CD4-positive, alpha-beta T cell treated with Interleukin-15 for 1 hour (primary cell): Measurements from ENCODE around the gene PCNT.
A peak's percentile ranks its signal among the peaks of the same experiment; 100 is the strongest.

ENCODE experiments used
- DNase-seq: peaks from one replicate; pipeline ENCODE4 v3.0.0-alpha.2; 2020

The PCNT gene

DNA sequence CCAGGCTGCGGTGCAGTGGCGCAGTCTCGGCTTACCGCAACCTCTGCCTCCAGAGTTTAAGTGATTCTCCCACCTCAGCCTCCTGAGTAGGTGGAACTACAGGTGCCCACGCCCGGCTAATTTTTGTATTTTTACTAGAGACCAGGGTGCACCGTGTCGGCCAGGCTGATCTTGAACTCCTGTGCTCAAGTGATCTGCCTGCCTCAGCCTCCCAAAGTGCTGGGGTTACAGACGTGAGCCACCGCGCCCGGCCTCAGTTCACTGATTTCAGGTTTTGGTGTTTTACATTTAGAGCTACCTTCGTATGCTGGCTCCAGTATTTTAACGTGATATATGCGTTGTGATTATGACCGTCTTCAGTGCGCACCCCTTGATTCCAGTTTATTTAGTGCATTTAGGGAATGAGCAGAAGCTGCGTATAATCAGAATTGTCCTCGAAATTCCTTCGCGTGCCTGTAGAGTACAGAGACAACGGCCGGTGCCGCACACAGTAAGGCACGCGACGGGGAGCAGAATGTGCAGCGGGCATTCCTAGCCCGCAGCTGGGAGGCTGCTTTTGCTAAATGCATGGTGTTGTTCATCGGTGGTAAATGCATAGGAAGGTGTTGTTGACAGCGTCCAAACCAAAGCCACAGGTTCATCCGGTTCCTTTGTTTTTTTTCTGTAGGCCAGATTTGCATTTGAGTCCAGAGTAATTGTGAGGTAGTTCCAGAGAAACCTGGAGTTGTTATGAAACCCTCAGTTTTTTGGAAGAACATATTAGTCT, 85.9 kb downstream of the PCNT start:
- DNase-seq: no peak

DNA sequence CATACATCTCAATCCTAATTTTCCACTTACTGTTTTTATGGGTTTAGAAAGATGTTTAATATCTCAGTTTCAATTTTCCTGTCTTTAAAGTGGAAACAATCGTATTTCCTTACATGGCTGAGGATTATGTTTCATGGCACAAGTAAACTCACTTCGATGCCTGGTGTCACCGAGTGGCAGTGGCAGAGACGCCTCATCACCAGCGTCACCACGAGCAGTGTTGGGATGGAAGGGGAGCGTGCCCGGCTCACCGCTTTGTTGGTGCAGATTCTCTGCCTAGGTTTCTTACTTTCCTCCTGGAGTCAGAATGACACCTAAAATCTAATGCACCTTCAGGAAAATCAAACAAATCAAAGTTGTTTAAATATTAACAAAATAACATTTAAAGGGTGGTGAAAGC, 86.6 kb downstream of the PCNT start:
- DNase-seq: no peak

DNA sequence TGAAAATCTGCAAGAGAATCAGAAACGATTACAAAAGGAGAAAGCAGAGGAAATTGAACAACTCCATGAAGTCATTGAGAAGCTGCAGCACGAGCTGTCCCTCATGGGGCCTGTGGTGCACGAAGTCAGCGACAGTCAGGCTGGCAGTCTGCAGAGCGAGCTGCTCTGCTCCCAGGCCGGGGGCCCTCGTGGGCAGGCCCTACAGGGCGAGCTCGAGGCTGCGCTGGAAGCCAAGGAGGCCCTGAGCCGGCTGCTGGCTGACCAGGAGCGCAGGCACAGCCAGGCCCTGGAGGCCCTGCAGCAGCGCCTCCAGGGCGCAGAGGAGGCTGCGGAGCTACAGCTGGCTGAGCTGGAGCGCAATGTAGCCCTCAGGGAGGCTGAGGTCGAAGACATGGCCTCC, 87.3 kb downstream of the PCNT start:
- no peak for DNase-seq

DNA sequence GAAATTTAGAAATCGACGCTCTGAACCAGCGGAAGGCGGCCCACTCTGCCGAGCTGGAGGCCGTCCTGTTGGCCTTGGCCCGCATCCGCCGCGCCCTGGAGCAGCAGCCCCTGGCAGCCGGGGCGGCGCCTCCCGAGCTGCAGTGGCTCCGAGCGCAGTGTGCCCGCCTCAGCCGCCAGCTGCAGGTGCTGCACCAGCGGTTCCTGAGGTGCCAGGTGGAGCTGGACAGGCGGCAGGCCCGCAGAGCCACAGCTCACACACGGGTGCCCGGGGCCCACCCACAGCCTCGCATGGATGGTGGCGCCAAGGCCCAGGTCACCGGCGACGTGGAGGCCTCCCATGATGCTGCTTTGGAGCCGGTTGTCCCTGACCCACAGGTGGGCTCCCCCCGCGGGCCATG, 87.7 kb downstream of the PCNT start:
- no peak for DNase-seq

DNA sequence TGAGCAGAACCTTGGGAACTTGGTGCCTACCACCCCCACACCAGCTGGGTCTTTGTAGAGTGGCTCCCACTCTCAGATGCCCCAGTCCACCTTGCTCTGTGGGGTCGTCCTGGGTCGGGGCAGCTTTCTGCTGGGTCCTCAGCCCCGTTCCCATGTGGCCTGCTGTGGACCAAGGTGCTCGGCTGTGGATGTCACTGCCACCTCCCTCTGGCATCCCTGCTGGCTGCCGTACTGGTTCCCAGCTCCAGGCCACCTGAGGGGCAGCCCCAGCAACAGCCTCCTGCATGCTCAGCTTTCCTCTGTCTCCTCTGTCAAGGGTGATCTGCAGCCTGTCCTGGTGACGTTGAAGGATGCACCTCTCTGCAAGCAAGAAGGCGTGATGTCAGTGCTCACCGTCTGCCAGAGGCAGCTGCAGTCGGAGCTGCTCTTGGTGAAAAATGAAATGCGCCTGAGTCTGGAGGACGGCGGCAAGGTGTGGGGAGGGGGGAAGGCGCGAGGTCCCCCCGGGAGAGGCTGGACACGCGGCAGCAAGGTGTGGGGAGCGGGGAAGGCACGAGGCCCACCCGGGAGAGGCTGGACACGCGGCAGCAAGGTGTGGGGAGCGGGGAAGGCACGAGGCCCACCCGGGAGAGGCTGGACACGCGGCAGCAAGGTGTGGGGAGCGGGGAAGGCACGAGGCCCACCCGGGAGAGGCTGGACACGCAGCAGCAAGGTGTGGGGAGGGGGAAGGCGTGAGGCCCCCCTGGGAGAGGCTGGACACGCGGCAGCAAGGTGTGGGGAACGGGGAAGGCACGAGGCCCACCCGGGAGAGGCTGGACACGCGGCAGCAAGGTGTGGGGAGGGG, 88.8 kb downstream of the PCNT start:
- DNase-seq: no peak

DNA sequence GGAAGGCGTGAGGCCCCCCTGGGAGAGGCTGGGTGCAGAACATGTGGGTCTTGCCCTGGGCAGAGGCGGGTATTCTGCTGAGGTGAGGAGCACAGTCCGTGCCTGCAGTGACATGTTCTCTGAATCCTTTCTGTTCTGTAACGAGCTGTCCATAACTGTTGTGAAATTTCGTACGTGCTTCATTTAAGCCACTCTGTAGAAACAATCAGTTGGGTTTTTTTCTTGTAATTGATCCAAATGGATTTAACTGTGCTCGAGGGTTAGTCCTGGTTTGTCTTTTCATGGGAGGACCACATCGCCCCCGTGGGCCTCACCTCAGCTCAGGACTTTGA, 89.4 kb downstream of the PCNT start:
- DNase-seq: no peak

DNA sequence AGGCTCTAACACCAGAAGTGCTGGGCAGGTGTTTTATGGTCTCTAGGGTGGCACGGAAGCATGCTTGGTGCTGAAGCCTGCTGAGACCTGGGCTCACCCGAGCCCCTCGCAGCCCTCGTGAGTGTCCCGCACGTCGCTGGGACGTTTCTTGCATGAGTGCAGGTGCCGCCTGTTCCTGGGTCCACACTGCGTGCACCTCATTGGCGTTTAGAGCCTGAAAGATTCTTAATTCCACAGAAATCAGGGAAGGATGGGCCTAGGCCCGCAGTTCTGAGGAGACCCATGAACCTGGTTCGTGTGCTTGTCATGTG, 91.0 kb downstream of the PCNT start:
- DNase-seq: no peak

DNA sequence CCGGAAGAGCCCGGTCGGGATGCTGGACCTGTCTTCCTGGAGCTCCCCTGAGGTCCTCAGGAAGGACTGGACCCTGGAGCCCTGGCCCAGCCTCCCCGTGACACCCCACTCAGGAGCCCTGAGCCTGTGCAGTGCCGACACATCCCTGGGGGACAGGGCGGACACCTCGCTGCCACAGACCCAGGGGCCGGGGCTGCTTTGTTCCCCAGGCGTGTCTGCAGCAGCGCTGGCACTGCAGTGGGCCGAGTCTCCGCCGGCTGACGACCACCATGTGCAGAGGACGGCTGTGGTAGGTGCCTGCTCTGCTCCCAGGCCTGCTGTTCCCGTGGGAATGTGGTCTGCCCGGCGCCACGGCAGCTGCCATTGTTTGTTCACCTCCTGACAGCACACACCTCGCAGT, 92.6 kb downstream of the PCNT start:
- no peak for DNase-seq

DNA sequence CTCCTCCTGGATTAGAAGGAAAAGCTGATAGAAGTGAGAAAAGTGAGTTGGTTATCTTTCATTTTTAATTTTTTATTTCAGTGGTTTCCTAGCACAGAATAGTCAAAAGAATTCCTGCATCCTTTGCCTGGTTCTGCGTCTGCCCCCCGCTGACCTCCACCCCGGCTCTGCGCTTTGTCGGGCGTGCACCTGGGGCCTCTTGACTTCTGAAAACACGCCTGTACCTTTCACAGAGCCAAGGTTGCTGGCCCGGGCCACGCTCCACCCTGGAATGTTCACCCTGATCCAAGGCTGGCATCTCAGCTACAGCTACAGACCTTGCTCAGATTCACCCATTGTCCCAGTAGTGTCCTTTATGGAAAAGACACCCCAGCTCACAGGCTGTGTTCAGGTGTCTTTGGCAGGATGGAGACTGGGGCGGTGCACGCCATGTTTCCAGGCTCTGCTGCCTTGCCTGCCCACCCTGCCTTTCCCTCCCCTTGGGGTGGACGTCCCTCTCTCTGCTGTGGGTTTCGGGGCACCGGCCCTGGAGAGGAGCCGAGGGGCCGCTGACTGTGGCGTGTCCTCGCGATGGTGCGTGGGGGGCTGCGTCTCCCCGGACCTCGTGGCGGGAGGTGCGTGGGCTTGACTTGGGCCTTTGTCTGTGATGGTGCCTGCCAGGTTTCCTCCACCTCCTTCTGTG, 94.5 kb downstream of the PCNT start:
- no peak for DNase-seq

DNA sequence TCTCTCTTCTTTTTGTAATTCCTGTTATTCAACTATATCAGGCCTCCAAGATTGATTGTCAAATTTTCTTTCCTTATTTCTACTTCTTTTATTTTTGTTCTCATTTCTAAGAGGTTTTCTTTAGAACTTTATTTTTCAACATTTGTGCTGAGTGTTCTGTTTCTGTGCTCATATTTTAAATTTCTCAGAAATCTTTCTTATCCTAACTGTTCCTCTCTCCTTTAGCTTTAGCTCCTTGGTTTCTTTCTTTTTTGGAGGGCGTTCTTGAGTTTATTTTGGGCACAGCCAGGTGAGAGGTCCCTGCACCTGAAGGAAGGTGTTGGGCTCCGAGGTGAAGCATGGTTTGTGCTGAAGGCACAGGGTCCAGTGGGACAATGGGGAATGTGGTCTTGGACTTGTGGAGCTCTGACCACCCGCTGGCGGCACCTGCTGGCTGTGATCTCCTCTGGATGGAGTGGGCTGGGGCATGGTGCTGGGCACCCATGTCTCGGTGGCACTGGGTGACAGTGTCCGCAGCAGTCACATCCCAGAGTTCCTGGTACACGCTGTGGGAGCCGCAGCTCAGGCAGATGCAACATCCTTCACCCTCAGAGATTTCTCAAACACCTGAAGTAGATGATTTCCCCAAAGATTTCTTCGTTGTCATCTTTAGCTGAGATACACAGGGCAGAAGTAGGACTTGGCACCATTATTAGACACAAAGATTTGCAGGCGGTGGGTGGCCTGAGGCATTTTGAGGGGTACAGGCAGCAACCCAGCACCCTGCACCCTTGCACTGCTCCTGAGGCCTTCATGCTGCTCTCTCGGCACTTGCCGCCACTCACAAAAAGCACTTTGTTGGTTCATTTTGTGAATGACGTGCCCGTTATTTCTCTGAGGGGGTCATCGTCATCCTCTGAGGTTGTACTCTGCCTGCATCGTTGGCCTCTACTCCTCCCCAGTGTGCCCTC, 96.6 kb downstream of the PCNT start:
- DNase-seq: no peak

DNA sequence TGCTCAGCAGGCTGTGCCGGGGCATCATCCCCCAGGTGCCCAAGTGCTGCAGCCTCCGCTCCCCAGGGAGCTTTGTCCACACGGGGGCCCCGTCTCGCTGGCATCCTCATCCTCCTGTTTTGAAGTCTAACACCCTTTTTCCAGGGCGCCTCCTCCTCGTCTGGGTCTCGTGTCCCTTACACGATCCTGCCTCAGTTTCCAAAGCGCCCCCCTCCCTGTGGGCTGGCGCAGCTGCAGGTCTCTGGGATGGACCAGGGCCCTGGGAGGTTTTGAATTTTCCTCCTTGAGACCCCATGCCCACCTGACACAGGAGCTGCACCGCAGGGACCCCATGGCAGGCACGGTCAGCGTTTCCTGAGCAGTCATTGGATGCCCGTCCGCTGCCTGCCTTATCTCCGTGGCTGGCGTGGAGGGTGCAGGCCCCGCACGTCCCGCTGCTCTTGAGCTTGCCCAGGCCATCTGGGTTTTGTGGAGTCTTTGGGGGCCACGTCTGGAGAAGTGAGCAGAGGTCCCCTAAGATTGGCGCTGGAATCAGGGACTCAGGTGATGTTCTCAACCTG, 97.3 kb downstream of the PCNT start:
- no peak for DNase-seq

DNA sequence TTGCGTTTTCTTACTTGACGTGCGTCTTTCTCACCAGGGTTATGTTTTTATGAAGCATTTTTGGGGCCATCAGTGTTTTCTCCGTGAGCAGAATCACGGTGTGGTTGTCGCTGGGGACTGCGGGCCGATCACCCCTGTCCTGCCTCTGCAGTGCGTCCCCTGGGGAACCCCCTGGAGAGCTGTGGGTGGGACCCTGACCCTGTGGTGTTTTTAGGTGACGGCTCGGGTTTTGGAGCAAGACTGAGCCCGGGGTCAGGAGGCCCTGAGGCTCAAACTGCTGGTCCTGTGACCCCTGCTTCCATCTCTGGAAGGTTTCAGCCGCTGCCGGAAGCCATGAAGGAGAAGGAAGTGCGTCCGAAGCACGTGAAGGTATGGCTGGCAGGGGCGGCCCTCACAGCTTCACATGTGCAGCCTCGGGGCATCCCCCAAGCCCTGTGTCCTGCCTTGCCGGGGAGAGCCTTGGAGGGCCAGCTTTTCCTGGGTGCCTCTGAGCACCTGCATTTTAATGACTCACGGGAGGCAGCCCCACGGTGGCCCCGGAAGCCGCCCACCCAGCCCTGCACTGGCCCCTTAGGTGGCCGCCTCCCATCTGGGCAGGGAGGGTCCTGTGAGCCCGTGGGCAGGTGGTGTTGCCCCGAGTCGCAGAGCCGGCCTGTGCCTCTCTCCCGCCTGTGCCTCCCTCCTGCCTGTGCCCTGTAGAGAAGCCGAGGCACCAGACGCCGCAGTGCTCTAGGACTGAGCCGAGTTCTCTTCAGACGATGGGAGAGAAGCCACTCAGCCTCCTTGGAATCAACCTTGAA, 98.0 kb downstream of the PCNT start:
- no peak for DNase-seq

DNA sequence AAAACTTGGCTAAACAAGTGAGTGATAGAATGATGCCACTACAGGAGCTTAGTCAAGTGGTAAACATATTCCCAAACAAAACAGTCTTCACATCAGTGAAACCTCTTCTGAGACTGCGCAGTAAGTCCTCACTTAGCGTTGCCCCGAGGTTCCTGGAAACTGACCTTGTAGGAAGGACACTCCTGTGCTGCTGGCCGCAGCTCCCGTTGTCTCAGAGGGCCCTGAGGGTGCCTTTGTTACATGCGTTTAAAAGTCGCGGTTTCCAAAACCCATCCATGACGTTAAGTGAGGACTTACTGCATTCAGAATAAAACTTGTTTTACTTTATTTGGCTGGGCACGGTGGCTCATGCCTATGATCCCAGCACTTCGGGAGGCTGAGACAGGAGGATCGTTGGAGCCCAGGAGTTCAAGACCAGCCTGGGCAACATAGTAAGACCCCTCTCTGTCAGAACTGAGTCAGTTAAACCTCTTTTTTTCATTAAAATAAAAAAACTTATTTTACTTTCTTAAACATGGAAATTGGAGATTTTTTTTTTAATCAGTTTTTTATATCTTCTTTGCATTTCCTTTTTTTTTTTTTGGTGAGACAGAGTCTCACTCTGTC, 98.8 kb downstream of the PCNT start:
- DNase-seq: no peak

DNA sequence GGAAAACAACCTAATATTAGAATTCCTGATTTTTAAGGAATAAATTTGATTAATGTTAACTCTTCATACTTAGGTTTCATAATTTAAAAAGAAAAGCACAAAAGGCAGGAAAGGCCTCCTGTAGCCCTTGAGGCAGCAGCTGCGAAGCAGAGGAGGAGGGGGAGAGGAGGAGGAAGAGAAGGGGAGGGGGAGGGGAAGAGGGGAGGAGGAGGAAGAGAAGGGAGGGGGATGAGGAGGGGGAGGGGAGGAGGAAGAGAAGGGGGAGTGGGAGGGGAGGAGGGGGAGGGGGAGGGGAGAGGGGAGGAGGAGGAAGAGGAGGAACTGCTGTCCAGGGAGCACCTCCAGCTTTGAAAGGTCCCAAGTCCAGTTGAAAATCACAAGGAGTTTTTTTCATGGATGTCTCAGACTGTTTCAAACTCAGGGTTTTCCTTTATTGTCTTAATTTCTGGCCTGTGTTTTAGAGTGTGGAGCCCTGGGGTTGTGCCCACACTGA, 99.6 kb downstream of the PCNT start:
- DNase-seq: no peak

DNA sequence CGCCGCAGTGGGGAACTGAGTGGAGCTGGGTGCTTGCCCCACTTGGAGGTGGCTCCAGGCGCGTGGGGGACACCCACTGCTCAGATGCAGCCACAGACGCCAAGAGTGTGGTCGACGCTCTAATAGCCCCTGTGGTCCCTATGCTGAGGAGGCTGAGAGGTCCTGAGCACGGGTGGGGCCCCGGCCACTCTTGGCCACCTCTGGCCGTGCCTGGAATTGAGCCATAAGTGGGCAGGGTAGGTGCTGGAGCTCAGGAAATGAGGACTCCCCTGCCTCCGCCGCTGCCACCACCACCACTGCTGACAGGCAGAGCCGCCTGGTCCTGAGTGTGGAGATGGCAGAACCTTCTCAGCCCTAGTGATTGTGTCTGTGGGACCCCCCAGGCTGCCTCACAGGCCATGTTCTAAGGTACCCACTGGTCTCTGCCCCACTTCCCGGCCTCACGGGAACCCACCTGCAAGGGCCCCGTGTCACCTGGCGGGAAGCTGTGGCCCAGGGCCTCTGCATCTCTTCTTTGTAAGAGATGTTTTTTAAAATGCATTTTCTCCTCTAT, 100.2 kb downstream of the PCNT start:
- DNase-seq: no peak

DNA sequence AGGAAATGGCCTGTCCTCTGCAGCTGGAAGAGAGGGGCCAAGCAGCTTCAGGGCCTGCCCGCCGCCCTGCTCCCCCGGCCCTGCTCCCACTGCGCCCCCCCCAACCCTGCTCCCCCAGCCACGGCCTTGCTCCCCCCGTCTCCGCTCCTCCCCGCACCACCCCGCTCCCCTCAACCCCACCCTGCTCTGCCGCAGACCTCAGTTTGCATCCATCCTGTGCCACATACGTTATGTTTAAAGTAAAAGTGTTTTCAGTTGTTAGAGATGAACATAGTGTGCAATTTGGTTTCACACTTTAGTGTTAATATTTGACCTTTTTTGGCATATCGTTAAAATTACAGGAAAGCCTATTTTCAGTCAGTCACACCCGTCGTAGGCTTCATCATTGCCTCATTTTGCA, 100.7 kb downstream of the PCNT start:
- DNase-seq: peak; percentile 42

DNA sequence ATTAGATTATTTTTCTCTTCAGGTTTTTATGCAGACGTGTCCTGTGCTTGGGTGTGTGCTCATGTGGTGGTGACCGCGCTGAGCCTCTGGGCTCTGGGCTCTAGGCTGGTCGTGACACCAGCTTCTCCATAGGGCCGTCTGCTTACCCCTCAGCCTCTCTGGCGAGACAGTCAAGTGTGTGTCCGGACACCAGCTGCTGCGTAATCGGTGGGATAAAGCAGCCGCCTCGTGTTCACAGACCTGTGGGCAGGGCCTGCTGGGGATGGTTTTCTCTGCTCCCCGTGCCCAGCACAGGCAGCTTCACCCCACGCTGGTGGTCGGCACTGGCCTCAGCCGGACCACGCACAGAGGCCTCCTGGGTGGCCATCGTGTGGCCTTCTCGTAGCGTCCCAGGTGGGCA, 101.1 kb downstream of the PCNT start:
- no peak for DNase-seq

DNA sequence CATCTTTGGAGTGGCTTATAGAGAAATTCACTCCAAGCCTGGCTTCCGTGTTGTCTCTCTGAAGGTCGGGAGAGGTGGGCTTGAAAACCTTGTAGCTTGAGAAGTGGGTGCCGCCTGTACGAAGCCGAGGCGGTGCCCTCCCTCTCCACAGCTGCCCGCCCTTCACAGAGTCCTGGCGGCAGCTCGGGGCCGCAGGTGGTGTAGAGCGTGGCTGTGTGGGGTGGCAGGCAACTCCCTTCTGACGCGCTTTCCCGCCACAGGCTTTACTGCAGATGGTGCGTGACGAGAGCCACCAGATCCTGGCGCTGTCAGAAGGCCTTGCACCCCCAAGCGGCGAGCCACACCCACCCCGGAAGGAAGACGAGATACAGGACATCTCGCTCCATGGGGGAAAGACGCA, 101.6 kb downstream of the PCNT start:
- DNase-seq: peak; percentile 76

DNA sequence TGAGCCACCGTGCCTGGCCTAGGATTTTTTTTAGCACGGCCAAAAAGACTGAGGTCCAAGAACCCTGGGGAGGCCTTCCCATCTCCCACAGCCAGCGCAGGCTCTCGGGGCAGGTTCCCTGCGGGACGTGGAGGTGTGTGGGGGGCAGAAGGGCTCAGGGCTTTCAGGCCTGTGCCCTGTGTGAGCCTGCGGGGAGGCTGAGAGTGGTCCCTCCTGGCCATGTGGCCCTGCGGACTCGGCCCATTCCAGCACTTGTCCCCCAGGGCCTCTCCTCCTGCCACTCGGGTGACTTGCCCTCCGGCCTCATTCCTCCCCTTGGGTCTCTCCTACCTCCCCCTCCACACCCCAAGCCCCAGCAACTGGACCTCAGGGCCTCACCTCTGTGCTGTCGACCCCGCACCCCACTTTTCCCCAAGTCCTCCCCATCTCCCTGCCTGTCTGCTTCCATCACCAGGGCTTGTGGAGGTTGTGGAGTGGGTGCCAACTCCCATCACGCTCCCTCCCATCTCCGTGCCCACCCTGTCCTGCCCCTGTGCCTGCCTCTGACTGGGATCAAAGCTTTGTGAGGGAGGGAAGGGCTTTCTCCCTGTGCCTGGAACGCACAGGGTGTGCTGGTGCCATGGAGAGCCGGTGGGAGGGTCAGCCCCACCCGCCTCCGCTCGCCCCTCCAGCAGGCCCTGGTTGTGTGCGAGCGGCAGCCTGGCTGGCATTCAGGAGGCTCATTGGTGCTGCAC, 102.5 kb downstream of the PCNT start:
- DNase-seq: no peak

DNA sequence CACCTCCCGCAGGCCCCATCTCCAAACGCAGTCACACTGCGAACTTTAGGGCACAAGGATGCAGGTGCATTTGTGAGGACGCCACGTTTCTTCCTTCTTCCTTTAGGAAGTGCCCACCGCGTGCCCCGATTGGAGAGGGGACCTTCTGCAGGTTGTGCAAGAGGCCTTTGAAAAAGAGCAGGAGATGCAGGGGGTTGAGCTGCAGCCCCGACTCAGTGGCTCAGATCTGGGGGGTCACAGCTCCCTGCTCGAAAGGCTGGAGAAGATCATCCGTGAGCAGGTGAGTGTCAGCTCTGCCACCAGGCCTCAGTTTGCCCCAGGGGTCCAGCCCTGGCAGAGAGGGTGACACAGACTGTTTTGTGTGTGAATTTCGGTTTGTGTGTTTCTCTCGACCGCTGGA, 103.6 kb downstream of the PCNT start:
- no peak for DNase-seq
